Measurements from ENCODE around the gene ADGRA3.

The ADGRA3 gene

DNA sequence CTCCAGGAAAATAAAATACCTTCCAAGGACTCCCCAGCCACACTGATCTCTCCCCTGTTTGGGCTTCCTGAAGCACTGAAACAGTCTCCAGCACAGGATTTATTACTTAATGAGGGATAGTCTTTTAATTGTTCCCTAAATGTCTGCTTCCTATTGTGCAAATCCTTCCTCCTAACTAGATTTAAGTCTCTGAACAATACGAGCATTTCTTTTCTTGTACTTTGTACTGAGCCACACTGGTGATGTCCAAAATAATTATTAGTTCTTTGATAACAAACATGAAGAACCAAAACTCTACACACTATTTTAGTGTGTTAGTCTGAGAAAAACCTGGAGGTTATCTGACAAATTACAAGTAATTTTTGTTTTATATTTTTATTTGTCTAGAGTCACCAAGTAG is 5.1 kb downstream of the ADGRA3 start:
- H3K27ac ChIP-seq (ENCODE audit: low read length) = no peak overlapping the region
- no peaks in the 10 kb centered on the region for H3K9me3 ChIP-seq (replicated peaks; ENCODE audit: insufficient read depth, low read length)
- DNase-seq = no peak
- no peak overlapping the region for H3K9ac ChIP-seq (ENCODE audit: low read length)
- H2AFZ ChIP-seq (ENCODE audit: low read length) = no peak overlapping the region
- no peaks in the 10 kb centered on the region for H3K9me2 ChIP-seq (replicated peaks; ENCODE audit: insufficient read depth, low read length)
- H3F3A ChIP-seq (ENCODE audit: insufficient read depth, low read length) = no peaks in the 10 kb centered on the region
- no peaks in the 10 kb centered on the region for H4K20me1 ChIP-seq (ENCODE audit: insufficient read depth, low read length)
- H3K4me3 ChIP-seq (ENCODE audit: low read length) = no peak overlapping the region
- no peak overlapping the region for H3K4me2 ChIP-seq (ENCODE audit: low read depth, low read length)
- TF ChIP-seq, protein P1, sequence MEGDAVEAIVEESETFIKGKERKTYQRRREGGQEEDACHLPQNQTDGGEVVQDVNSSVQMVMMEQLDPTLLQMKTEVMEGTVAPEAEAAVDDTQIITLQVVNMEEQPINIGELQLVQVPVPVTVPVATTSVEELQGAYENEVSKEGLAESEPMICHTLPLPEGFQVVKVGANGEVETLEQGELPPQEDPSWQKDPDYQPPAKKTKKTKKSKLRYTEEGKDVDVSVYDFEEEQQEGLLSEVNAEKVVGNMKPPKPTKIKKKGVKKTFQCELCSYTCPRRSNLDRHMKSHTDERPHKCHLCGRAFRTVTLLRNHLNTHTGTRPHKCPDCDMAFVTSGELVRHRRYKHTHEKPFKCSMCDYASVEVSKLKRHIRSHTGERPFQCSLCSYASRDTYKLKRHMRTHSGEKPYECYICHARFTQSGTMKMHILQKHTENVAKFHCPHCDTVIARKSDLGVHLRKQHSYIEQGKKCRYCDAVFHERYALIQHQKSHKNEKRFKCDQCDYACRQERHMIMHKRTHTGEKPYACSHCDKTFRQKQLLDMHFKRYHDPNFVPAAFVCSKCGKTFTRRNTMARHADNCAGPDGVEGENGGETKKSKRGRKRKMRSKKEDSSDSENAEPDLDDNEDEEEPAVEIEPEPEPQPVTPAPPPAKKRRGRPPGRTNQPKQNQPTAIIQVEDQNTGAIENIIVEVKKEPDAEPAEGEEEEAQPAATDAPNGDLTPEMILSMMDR (IDR thresholded peaks at IDR 0.05; ENCODE audit: low read length) = no peak
- TF ChIP-seq EZH2 (optimal IDR thresholded peaks at IDR 0.05; ENCODE audit: low read depth, low read length) (no peak), EZH2phosphoT487 (IDR thresholded peaks at IDR 0.05; ENCODE audit: low read length) (no peak)
- peaks cover 78% of the 10 kb centered on the region for H3K79me2 ChIP-seq (ENCODE audit: low read length)
- no peaks in the 10 kb centered on the region for H3K36me3 ChIP-seq (replicated peaks; ENCODE audit: insufficient read depth, low read length)
- no peaks in the 10 kb centered on the region for H3K27me3 ChIP-seq (replicated peaks; ENCODE audit: insufficient read depth, low read length)
- H3K4me1 ChIP-seq (ENCODE audit: low read length) = no peaks in the 10 kb centered on the region

DNA sequence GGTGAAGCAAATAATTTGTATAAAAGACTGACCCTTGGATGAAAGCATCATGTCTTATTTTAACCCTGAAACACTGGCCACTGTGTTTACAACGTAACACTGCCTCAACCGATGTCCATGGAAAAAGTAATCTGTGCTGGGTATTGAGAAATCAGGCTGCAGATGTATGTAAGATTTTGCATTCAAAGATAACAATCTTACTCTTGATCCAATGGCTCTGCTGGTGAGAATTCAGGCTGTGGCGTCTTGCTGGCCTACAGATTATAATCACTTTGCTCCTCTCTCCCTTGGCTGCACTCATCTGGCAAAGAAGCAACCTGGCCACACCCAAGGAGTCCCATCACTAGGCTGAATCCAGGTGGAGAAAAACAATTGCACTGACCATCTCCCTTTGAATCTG is 7.5 kb downstream of the ADGRA3 start:
- Histone ChIP-seq H3K27me3 (replicated peaks; ENCODE audit: insufficient read depth, low read length) (no peaks in the 10 kb centered on the region), H3K4me1 (ENCODE audit: low read length) (no peaks in the 10 kb centered on the region), H3K4me2 (ENCODE audit: low read depth, low read length) (no peak overlapping the region), H3K9ac (ENCODE audit: low read length) (no peak overlapping the region), H3K79me2 (ENCODE audit: low read length) (peaks cover 78% of the 10 kb centered on the region), H3K4me3 (ENCODE audit: low read length) (no peak overlapping the region), H3K9me3 (replicated peaks; ENCODE audit: insufficient read depth, low read length) (no peaks in the 10 kb centered on the region), H4K20me1 (ENCODE audit: insufficient read depth, low read length) (no peaks in the 10 kb centered on the region), H2AFZ (ENCODE audit: low read length) (no peak overlapping the region), H3K36me3 (replicated peaks; ENCODE audit: insufficient read depth, low read length) (no peaks in the 10 kb centered on the region), H3K9me2 (replicated peaks; ENCODE audit: insufficient read depth, low read length) (no peaks in the 10 kb centered on the region), H3K27ac (ENCODE audit: low read length) (no peak overlapping the region), H3F3A (ENCODE audit: insufficient read depth, low read length) (no peaks in the 10 kb centered on the region)
- DNase-seq = no peak
- TF ChIP-seq, protein P1 (IDR thresholded peaks at IDR 0.05; ENCODE audit: low read length) = no peak
- TF ChIP-seq EZH2 (optimal IDR thresholded peaks at IDR 0.05; ENCODE audit: low read depth, low read length) (no peak), EZH2phosphoT487 (IDR thresholded peaks at IDR 0.05; ENCODE audit: low read length) (no peak)

DNA sequence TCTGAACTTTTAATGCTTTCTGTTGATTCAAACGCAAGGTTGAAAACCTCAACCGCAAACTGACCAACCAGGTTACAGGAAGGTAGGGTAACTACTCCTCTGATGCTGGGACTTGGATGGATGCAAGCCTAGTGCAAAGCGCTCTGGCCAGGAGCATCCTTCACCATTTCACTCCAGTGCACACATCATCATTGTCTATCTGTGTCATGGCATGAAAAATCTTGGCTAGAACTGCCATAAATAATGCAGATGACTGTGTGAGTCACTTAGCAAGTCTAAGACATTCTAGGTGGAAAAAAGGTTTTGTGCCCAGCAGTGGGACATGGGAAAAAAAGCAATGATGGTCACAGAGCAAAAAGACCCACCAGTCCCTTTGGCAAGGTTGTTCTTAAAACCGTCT is 10.9 kb downstream of the ADGRA3 start:
- Histone ChIP-seq H2AFZ (ENCODE audit: low read length) (no peak overlapping the region), H3K27me3 (replicated peaks; ENCODE audit: insufficient read depth, low read length) (no peaks in the 10 kb centered on the region), H4K20me1 (ENCODE audit: insufficient read depth, low read length) (no peaks in the 10 kb centered on the region), H3F3A (ENCODE audit: insufficient read depth, low read length) (no peaks in the 10 kb centered on the region), H3K27ac (ENCODE audit: low read length) (no peak overlapping the region), H3K9ac (ENCODE audit: low read length) (no peak overlapping the region), H3K4me1 (ENCODE audit: low read length) (no peaks in the 10 kb centered on the region), H3K9me3 (replicated peaks; ENCODE audit: insufficient read depth, low read length) (no peaks in the 10 kb centered on the region), H3K4me2 (ENCODE audit: low read depth, low read length) (no peak overlapping the region), H3K79me2 (ENCODE audit: low read length) (peaks cover 61% of the 10 kb centered on the region), H3K4me3 (ENCODE audit: low read length) (no peak overlapping the region), H3K9me2 (replicated peaks; ENCODE audit: insufficient read depth, low read length) (no peaks in the 10 kb centered on the region), H3K36me3 (replicated peaks; ENCODE audit: insufficient read depth, low read length) (no peaks in the 10 kb centered on the region)
- no peak for DNase-seq
- TF ChIP-seq EZH2phosphoT487 (IDR thresholded peaks at IDR 0.05; ENCODE audit: low read length) = no peak
- TF ChIP-seq, protein P1 (IDR thresholded peaks at IDR 0.05; ENCODE audit: low read length) = no peak
- no peak for TF ChIP-seq EZH2 (optimal IDR thresholded peaks at IDR 0.05; ENCODE audit: low read depth, low read length)
